Breast epithelium (tissue), 3 donors: ENCODE results near the gene CACNA2D3.

Experiments used
- CTCF ChIP-seq, 3 donors: fragments of 450-650 bp; IDR thresholded peaks; one replicate each; pipeline ENCODE4 v1.5.1; 2016 to 2017; ENCODE audit warnings: antibody characterized with exemption in 3 of 3, mild to moderate bottlenecking in 3 of 3, moderate library complexity in 3 of 3
- POLR2AphosphoS5 ChIP-seq, 3 donors: sonication (generic); formaldehyde crosslinking; IDR thresholded peaks; one replicate each; pipeline ENCODE4 v1.6.1; 2017; ENCODE audit warnings: antibody characterized with exemption in 3 of 3

- TF ChIP-seq CTCF (IDR thresholded peaks at IDR 0.05) (no peak), POLR2AphosphoS5 (IDR thresholded peaks at IDR 0.05) (no peak)
These were observed 238.0 kb downstream of the CACNA2D3 start for GRCh38 chr3:54360320-54360719.
